HEK293 (cell line): ENCODE measurements around the gene TP63.

Experiments
- BCL11A ChIP-seq: fragments of 450-650 bp; formaldehyde crosslinking; IDR thresholded peaks from 2 replicates; pipeline ENCODE4 v1.5.1; 2016; ENCODE audit warnings: low read depth, missing biosample characterization, missing genetic modification characterization
- CTCF ChIP-seq: fragments of 450-650 bp; formaldehyde crosslinking; IDR thresholded peaks from 2 replicates; pipeline ENCODE4 v1.5.1; 2016; ENCODE audit warnings: missing biosample characterization, missing genetic modification characterization
- ZFHX2 ChIP-seq: fragments of 450-650 bp; formaldehyde crosslinking; conservative IDR thresholded peaks from 2 replicates; pipeline ENCODE4 v1.5.1; 2016; ENCODE audit warnings: missing biosample characterization, missing genetic modification characterization
- ZNF184 ChIP-seq: fragments of 450-650 bp; IDR thresholded peaks from 2 replicates; pipeline ENCODE4 v1.5.1; 2018; ENCODE audit warnings: missing biosample characterization, mild to moderate bottlenecking, missing genetic modification characterization
- ZNF274 ChIP-seq, 2 experiments: fragments of 200-500 bp in 1 of 2; fragments of 450-650 bp in 1 of 2; sonication (Bioruptor generic) in 1 of 2; formaldehyde crosslinking in 1 of 2; IDR thresholded peaks; 2 replicates each; pipeline versions ENCODE4 v1.5.1 to v1.6.1; 2014 to 2016; ENCODE audit warnings: borderline replicate concordance in 1 of 2, inconsistent platforms in 1 of 2, low read length in 1 of 2, missing biosample characterization in 1 of 2, missing genetic modification characterization in 1 of 2
- ZNF280D ChIP-seq: fragments of 450-650 bp; formaldehyde crosslinking; IDR thresholded peaks from 2 replicates; pipeline ENCODE4 v1.5.1; 2016; ENCODE audit warnings: missing biosample characterization, missing genetic modification characterization
- ZNF785 ChIP-seq: fragments of 450-650 bp; formaldehyde crosslinking; IDR thresholded peaks from 2 replicates; pipeline ENCODE4 v1.5.1; 2016; ENCODE audit warnings: missing biosample characterization, missing genetic modification characterization
- TF ChIP-seq, protein P1 (sequence below): fragments of 450-650 bp; formaldehyde crosslinking; IDR thresholded peaks from 2 replicates; pipeline ENCODE4 v1.5.1; 2016; ENCODE audit warnings: missing biosample characterization, missing genetic modification characterization, low read depth

DNA sequence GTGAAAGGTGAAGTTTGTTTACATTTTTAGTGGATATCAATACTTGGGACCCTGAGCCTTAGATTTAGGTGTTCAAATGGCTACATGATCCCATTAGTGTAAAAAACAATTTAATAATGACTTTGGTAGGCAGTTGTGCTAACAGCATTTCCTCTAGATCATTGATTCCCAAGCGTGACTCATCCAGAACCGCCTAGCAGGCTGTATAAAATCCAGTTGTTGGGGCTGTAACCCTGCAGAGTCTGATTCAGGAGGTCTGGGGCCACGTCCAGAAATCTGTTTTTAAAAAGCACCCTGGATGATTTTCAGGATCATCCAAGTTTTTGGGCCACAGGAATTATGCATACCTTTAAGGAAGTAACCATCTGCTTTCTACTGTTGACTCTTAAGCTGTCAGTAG, 156.4 kb downstream of the TP63 start:
- TF ChIP-seq, protein P1, sequence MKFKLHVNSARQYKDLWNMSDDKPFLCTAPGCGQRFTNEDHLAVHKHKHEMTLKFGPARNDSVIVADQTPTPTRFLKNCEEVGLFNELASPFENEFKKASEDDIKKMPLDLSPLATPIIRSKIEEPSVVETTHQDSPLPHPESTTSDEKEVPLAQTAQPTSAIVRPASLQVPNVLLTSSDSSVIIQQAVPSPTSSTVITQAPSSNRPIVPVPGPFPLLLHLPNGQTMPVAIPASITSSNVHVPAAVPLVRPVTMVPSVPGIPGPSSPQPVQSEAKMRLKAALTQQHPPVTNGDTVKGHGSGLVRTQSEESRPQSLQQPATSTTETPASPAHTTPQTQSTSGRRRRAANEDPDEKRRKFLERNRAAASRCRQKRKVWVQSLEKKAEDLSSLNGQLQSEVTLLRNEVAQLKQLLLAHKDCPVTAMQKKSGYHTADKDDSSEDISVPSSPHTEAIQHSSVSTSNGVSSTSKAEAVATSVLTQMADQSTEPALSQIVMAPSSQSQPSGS (tag by site-specific recombination) = no peak
- TF ChIP-seq ZNF280D (tag by site-specific recombination) = no peak
- no peak for TF ChIP-seq CTCF
- TF ChIP-seq ZNF184 (tag by site-specific recombination) = no peak
- TF ChIP-seq BCL11A (tag by site-specific recombination) = no peak
- no peak for TF ChIP-seq ZFHX2 (tag by site-specific recombination)
- TF ChIP-seq ZNF274 (IDR thresholded peaks at IDR 0.05; ENCODE audit: low read length) = no peak
- no peak for TF ChIP-seq ZNF274 (tag by site-specific recombination; IDR thresholded peaks at IDR 0.05; ENCODE audit: borderline replicate concordance)
- no peak for TF ChIP-seq ZNF785 (tag by site-specific recombination)
